ENCODE measurements around the gene TPK1.

DNA sequence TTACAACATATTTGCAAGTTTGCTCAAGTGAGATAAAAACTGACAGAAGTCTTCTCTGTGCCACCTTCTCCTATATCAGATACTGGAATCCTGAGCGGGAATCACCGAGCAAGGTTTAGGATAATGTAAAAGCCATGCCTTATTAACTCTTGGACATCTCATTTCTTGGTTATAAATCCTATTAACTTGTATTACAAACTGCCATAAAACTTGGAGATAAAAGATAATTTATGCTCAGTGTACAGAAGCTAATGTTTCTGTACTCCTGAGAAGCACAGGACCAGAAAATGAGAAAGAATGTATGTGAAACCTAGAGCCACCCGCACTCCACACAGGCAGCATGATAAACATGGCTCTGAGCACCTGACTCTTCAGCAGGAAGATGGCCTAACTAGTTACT, 251.1 kb downstream of the TPK1 start:
- TF ChIP-seq, protein P1, sequence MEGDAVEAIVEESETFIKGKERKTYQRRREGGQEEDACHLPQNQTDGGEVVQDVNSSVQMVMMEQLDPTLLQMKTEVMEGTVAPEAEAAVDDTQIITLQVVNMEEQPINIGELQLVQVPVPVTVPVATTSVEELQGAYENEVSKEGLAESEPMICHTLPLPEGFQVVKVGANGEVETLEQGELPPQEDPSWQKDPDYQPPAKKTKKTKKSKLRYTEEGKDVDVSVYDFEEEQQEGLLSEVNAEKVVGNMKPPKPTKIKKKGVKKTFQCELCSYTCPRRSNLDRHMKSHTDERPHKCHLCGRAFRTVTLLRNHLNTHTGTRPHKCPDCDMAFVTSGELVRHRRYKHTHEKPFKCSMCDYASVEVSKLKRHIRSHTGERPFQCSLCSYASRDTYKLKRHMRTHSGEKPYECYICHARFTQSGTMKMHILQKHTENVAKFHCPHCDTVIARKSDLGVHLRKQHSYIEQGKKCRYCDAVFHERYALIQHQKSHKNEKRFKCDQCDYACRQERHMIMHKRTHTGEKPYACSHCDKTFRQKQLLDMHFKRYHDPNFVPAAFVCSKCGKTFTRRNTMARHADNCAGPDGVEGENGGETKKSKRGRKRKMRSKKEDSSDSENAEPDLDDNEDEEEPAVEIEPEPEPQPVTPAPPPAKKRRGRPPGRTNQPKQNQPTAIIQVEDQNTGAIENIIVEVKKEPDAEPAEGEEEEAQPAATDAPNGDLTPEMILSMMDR (conservative IDR thresholded peaks at IDR 0.05 in 1 of 2, IDR thresholded peaks at IDR 0.05 in 1 of 2; ENCODE audit: low read depth in 1 of 2, low read length in 2 of 2): no peak
- TF ChIP-seq EZH2 (IDR thresholded peaks at IDR 0.05; ENCODE audit: low read length, missing control alignments): no peak
